K562 (cell line): Measurements from ENCODE around the gene AP3B1. TPM values are rescaled to one million over a fixed set of nuclear protein-coding genes. Genes with fewer than 3 reads are reported as not detected.

Experiments used
- ATAC-seq: fragments of 200-7000 bp; cut with Tn5 transposase; 3 replicates; pipeline ENCODE4 v1.9.1; 2020; ENCODE audit warnings: moderate library complexity
- BruUV-seq: library from RNA; stranded (reverse); fragments of 400-500 nt; replicated peaks from 2 replicates; lab custom pipeline; 2021; lab: Mats Ljungman, UMichigan
- CTCF ChIA-PET: fragments of 300-600 bp; formaldehyde crosslinking; extraction: SDS; loops from one replicate; lab custom pipeline; 2021; ENCODE audit warnings: low intra/inter-chr PET ratio; lab: Yijun Ruan, JAX
- POLR2A ChIA-PET: fragments of 300-600, 350-650 bp; sonication (Branson Sonifier 250); formaldehyde crosslinking; extraction: SDS; loops from one replicate; lab custom pipeline; 2021; ENCODE audit warnings: antibody characterized with exemption, inconsistent platforms; lab: Yijun Ruan, JAX
- DNase-seq, 4 experiments: peaks; one replicate each; pipeline versions ENCODE4 v3.0.0 to v3.0.0-alpha.2; 2011 to 2018; ENCODE audit warnings: low spot score in 3 of 4, mixed read lengths in 3 of 4; ENCODE audit errors: extremely low read depth in 1 of 4
- FAIRE-seq: peaks from 2 replicates; lab custom pipeline; 2011; peaks lifted over from hg19 to GRCh38; lab: Jason Lieb, UNC
- H2AFZ ChIP-seq: 2 replicates; pipeline ENCODE4 v1.6.0; 2011; ENCODE audit warnings: low read depth, low read length, control low read depth, inconsistent platforms
- H3K27ac ChIP-seq: fragments of 200-600 bp; 3 replicates; pipeline ENCODE4 v1.8.0; 2011; ENCODE audit warnings: low read depth, mild to moderate bottlenecking, control low read depth, inconsistent platforms, low read length, moderate library complexity, mixed read lengths; ENCODE audit errors: extremely low read depth
- H3K27me3 ChIP-seq, 2 experiments: fragments of 300-600 bp in 1 of 2; 2 replicates in 1 of 2; 3 replicates in 1 of 2; pipeline versions ENCODE4 v1.6.0 to v1.8.0; 2011; ENCODE audit warnings: inconsistent platforms in 2 of 2, low read length in 2 of 2, mild to moderate bottlenecking in 1 of 2, mixed read lengths in 1 of 2, moderate library complexity in 1 of 2; ENCODE audit not compliant: control insufficient read depth in 2 of 2, insufficient read depth in 2 of 2
- H3K36me3 ChIP-seq: fragments of 300-600 bp; 3 replicates; pipeline ENCODE4 v1.8.0; 2011; ENCODE audit warnings: mild to moderate bottlenecking, low read length, inconsistent platforms; ENCODE audit not compliant: control insufficient read depth, insufficient read depth
- H3K4me1 ChIP-seq, 2 experiments: fragments of 200-600 bp in 1 of 2; replicated peaks in 1 of 2; 2 replicates in 1 of 2; 3 replicates in 1 of 2; pipeline versions ENCODE4 v1.5.1 to v1.8.0; 2011; ENCODE audit warnings: inconsistent platforms in 2 of 2, low read length in 2 of 2, mild to moderate bottlenecking in 1 of 2, mixed read lengths in 1 of 2, moderate library complexity in 1 of 2; ENCODE audit not compliant: control insufficient read depth in 2 of 2, insufficient read depth in 2 of 2
- H3K4me2 ChIP-seq: 2 replicates; pipeline ENCODE4 v1.6.1; 2011; ENCODE audit warnings: low read length, control low read depth, inconsistent platforms, mixed read lengths; ENCODE audit not compliant: insufficient read depth
- H3K4me3 ChIP-seq: fragments of 200-600 bp; sonication (generic), shearing (Covaris generic); 2 replicates; pipeline ENCODE4 v1.5.1; 2016; ENCODE audit warnings: control low read depth, inconsistent platforms
- H3K79me2 ChIP-seq: fragments of 200-600 bp; 3 replicates; pipeline ENCODE4 v1.8.0; 2011; ENCODE audit warnings: low read length, inconsistent platforms; ENCODE audit not compliant: control insufficient read depth, insufficient read depth
- H3K9ac ChIP-seq, 2 experiments: 2 replicates each; pipeline versions ENCODE4 v1.6.0 to v1.6.1; 2011; ENCODE audit warnings: low read depth in 2 of 2, low read length in 2 of 2, control low read depth in 1 of 2, inconsistent platforms in 1 of 2, mild to moderate bottlenecking in 1 of 2, mixed read lengths in 1 of 2; ENCODE audit not compliant: insufficient read depth in 1 of 2
- H3K9me1 ChIP-seq: one replicate; pipeline ENCODE4 v1.6.0; 2011; ENCODE audit warnings: inconsistent platforms, mild to moderate bottlenecking, low read length, moderate library complexity; ENCODE audit not compliant: control insufficient read depth, insufficient read depth
- H3K9me3 ChIP-seq: replicated peaks from 2 replicates; pipeline ENCODE4 v1.5.1; 2011; ENCODE audit warnings: low read depth, low read length, inconsistent platforms; ENCODE audit not compliant: control insufficient read depth, insufficient read depth
- H4K20me1 ChIP-seq: replicated peaks from 2 replicates; pipeline ENCODE4 v1.6.1; 2011; ENCODE audit warnings: low read length, inconsistent platforms, mixed read lengths; ENCODE audit not compliant: control insufficient read depth, insufficient read depth
- BCOR ChIP-seq: fragments of 450-650 bp; IDR thresholded peaks from 2 replicates; pipeline ENCODE4 v1.6.1; 2016
- BDP1 ChIP-seq: IDR thresholded peaks from 3 replicates; pipeline ENCODE4 v1.6.1; 2011; ENCODE audit not compliant: insufficient read length, insufficient read depth
- HDAC6 ChIP-seq: IDR thresholded peaks from 2 replicates; pipeline ENCODE4 v1.6.1; 2012; ENCODE audit warnings: low read depth, mild to moderate bottlenecking, control low read depth, inconsistent platforms, low read length, moderate library complexity
- HMG20A ChIP-seq: fragments of 450-650 bp; formaldehyde crosslinking; conservative IDR thresholded peaks from 2 replicates; pipeline ENCODE4 v1.4.0; 2020; ENCODE audit warnings: mild to moderate bottlenecking, mixed read lengths
- HOXB6 ChIP-seq: fragments of 250-450 bp; sonication (Bioruptor Pico); IDR thresholded peaks from 2 replicates; pipeline ENCODE4 v1.5.1; 2022; ENCODE audit warnings: mild to moderate bottlenecking, borderline replicate concordance
- MLX ChIP-seq, 2 experiments: fragments of 450-650 bp in 1 of 2; sonication (generic) in 1 of 2; formaldehyde crosslinking; conservative IDR thresholded peaks; 2 replicates each; pipeline versions ENCODE4 v1.4.0 to v1.8.1; 2020 to 2022; ENCODE audit warnings: mild to moderate bottlenecking in 1 of 2, missing genetic modification reagents in 1 of 2
- NFXL1 ChIP-seq: fragments of 450-650 bp; formaldehyde crosslinking; IDR thresholded peaks from 2 replicates; pipeline ENCODE4 v1.4.0; 2021; ENCODE audit warnings: mild to moderate bottlenecking
- PHTF2 ChIP-seq: fragments of 250-450 bp; sonication (Bioruptor Pico); IDR thresholded peaks from 2 replicates; pipeline ENCODE4 v1.5.0; 2021; ENCODE audit warnings: mild to moderate bottlenecking
- RCOR1 ChIP-seq, 2 experiments: IDR thresholded peaks; 2 replicates each; pipeline ENCODE4 v1.6.1; 2012; ENCODE audit warnings: low read depth in 2 of 2, low read length in 2 of 2, borderline replicate concordance in 1 of 2, improper control_type of control experiment in 1 of 2
- TAF15 ChIP-seq: fragments of 200-400 bp; formaldehyde crosslinking; IDR thresholded peaks from 2 replicates; pipeline ENCODE4 v1.6.1; 2017; ENCODE audit warnings: mild to moderate bottlenecking, low read depth, low read length, moderate library complexity
- TFAP4 ChIP-seq: sonication (generic); formaldehyde crosslinking; IDR thresholded peaks from 2 replicates; pipeline ENCODE4 v1.8.0; 2022; ENCODE audit warnings: missing genetic modification reagents, mild to moderate bottlenecking, moderate library complexity, borderline replicate concordance
- ZNF449 ChIP-seq: fragments of 250-450 bp; sonication (Bioruptor Pico); IDR thresholded peaks from 2 replicates; pipeline ENCODE4 v1.8.0; 2022; ENCODE audit warnings: moderate library complexity, mild to moderate bottlenecking, inconsistent platforms
- WGBS: fragments of 100-300 bp; shearing (Covaris generic); methylation state at CpG from one replicate; pipeline ENCODE4 v1.1.6; 2016; ENCODE audit warnings: low coverage, mixed read lengths; ENCODE audit not compliant: insufficient coverage; ENCODE audit errors: missing lambda C conversion rate; 5-methylcytosine and 5-hydroxymethylcytosine counted together
- in situ Hi-C: fragments of 300-500 bp; cut with MboI; formaldehyde crosslinking; loops from 4 replicates; pipeline ENCODE4 v1.15.0; 2018; ENCODE audit warnings: inconsistent platforms, mixed read lengths
- intact Hi-C: fragments of 100-400 bp; cut with micrococcal nuclease; formaldehyde crosslinking; loops from 2 replicates; pipeline ENCODE4 v1.14.2; 2022
- polyA plus RNA-seq, 8 experiments: library from polyadenylated mRNA; depleted of rRNA in 4 of 8; stranded (reverse) in 5 of 8; unstranded in 3 of 8; fragments of >200 nt; fragmentation: Nextera tagmentation in 2 of 8; fragmentation: Illumina TruSeq in 1 of 8; extraction: Ambion mirVana in 2 of 8; extraction: Trizol in 1 of 8; gene quantifications; 2 replicates each; pipeline versions ENCODE4 v1.2.1 to v1.2.3, GENCODE V29; 2011 to 2014; ENCODE audit warnings: inconsistent platforms in 1 of 8, missing spikeins in 1 of 8
- total RNA-seq, 7 experiments: library from RNA; depleted of rRNA in 6 of 7; stranded (reverse); fragments of >200 nt in 6 of 7; fragmentation: Illumina TruSeq in 2 of 7; extraction: Trizol in 2 of 7; gene quantifications; 2 replicates each; pipeline versions ENCODE4 v1.2.1 to v1.2.3, GENCODE V29; 2011 to 2021; ENCODE audit warnings: low replicate concordance in 1 of 7
- TF ChIP-seq, protein P1 (sequence below): fragments of 450-650 bp; IDR thresholded peaks from 2 replicates; pipeline ENCODE4 v1.6.1; 2018; ENCODE audit not compliant: partially characterized antibody
- TF ChIP-seq, protein P2 (sequence below): fragments of 250-450 bp; sonication (Bioruptor Pico); IDR thresholded peaks from 2 replicates; pipeline ENCODE4 v1.5.0; 2021; ENCODE audit warnings: mild to moderate bottlenecking, borderline replicate concordance

Gene AP3B1
- total and polyA plus RNA-seq, 9 of the 15 experiments (the other 6 are each of a cell fraction or from before 2014, with no cell fraction given): 21.1 to 61.8 (median 42.2) TPM

GRCh38 chr5:77996943-77997342 lies 297.6 kb downstream of the AP3B1 start:
- Histone ChIP-seq H3K27ac (no peak overlapping the region), H2AFZ (no peak overlapping the region), H3K36me3 (no peaks in the 10 kb centered on the region), H3K4me3 (no peak overlapping the region), H3K79me2 (no peaks in the 10 kb centered on the region), H3K27me3 (no peaks in the 10 kb centered on the region), H3K4me2 (no peak overlapping the region), H3K9ac (no peak overlapping the region), H4K20me1 (no peaks in the 10 kb centered on the region), H3K4me1 (no peaks in the 10 kb centered on the region), H3K9me3 (no peaks in the 10 kb centered on the region), H3K9me1 (no peaks in the 10 kb centered on the region)
- ChIA-PET CTCF (no interaction called here), POLR2A (no interaction called here)
- ATAC-seq: no peak
- WGBS: 82% methylated on average over 3 of the region's 3 CpGs
- intact Hi-C loops: no loop called here
- no peak for FAIRE-seq
- DNase-seq: no peak
- in situ Hi-C loops: no loop called here
- no TSS peak for BruUV-seq
- no peak for TF ChIP-seq HOXB6 (CRISPR knock-in tag)
- TF ChIP-seq BDP1: no peak
- no peak for TF ChIP-seq TAF15
- no peak for TF ChIP-seq PHTF2 (CRISPR knock-in tag)
- no peak for TF ChIP-seq NFXL1 (CRISPR knock-in tag)
- TF ChIP-seq RCOR1 (IDR thresholded peaks at IDR 0.05; ENCODE audit: borderline replicate concordance in 1 of 2, low read depth in 2 of 2, low read length in 2 of 2): no peak
- no peak for TF ChIP-seq BCOR
- TF ChIP-seq TFAP4 (CRISPR knock-in tag): no peak
- TF ChIP-seq, protein P1, sequence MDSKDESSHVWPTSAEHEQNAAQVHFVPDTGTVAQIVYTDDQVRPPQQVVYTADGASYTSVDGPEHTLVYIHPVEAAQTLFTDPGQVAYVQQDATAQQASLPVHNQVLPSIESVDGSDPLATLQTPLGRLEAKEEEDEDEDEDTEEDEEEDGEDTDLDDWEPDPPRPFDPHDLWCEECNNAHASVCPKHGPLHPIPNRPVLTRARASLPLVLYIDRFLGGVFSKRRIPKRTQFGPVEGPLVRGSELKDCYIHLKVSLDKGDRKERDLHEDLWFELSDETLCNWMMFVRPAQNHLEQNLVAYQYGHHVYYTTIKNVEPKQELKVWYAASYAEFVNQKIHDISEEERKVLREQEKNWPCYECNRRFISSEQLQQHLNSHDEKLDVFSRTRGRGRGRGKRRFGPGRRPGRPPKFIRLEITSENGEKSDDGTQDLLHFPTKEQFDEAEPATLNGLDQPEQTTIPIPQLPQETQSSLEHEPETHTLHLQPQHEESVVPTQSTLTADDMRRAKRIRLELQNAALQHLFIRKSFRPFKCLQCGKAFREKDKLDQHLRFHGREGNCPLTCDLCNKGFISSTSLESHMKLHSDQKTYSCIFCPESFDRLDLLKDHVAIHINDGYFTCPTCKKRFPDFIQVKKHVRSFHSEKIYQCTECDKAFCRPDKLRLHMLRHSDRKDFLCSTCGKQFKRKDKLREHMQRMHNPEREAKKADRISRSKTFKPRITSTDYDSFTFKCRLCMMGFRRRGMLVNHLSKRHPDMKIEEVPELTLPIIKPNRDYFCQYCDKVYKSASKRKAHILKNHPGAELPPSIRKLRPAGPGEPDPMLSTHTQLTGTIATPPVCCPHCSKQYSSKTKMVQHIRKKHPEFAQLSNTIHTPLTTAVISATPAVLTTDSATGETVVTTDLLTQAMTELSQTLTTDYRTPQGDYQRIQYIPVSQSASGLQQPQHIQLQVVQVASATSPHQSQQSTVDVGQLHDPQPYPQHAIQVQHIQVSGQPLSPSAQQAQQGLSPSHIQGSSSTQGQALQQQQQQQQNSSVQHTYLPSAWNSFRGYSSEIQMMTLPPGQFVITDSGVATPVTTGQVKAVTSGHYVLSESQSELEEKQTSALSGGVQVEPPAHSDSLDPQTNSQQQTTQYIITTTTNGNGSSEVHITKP: no peak
- TF ChIP-seq ZNF449 (CRISPR knock-in tag): no peak
- no peak for TF ChIP-seq MLX (CRISPR knock-in tag; conservative IDR thresholded peaks at IDR 0.05)
- TF ChIP-seq, protein P2, sequence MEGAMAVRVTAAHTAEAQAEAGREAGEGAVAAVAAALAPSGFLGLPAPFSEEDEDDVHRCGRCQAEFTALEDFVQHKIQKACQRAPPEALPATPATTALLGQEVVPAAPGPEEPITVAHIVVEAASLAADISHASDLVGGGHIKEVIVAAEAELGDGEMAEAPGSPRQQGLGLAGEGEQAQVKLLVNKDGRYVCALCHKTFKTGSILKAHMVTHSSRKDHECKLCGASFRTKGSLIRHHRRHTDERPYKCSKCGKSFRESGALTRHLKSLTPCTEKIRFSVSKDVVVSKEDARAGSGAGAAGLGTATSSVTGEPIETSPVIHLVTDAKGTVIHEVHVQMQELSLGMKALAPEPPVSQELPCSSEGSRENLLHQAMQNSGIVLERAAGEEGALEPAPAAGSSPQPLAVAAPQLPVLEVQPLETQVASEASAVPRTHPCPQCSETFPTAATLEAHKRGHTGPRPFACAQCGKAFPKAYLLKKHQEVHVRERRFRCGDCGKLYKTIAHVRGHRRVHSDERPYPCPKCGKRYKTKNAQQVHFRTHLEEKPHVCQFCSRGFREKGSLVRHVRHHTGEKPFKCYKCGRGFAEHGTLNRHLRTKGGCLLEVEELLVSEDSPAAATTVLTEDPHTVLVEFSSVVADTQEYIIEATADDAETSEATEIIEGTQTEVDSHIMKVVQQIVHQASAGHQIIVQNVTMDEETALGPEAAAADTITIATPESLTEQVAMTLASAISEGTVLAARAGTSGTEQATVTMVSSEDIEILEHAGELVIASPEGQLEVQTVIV: no peak
- no peak for TF ChIP-seq HMG20A (CRISPR knock-in tag)
- TF ChIP-seq HDAC6: no peak
